Panc1 (cell line): ENCODE data around the gene TM4SF20. TPM values are rescaled to one million over a fixed set of nuclear protein-coding genes. Genes with fewer than 3 reads are reported as not detected.

ENCODE experiments used
- ATAC-seq: fragments of 200-7000 bp; cut with Tn5 transposase; 2 replicates; pipeline ENCODE4 v1.9.1; 2020; ENCODE audit warnings: mild to moderate bottlenecking, moderate library complexity
- BruUV-seq: library from RNA; stranded (reverse); fragments of 400-500 nt; replicated peaks from 2 replicates; lab custom pipeline; 2021; lab: Mats Ljungman, UMichigan
- CTCF ChIA-PET: fragments of 300-600 bp; sonication (Branson Sonifier 250); formaldehyde crosslinking; loops from one replicate; lab custom pipeline; 2022; ENCODE audit warnings: antibody characterized with exemption; lab: Charles Lee
- POLR2A ChIA-PET: fragments of 300-600 bp; sonication (Branson Sonifier 250); formaldehyde crosslinking; loops from one replicate; lab custom pipeline; 2022; ENCODE audit warnings: antibody characterized with exemption; lab: Charles Lee
- DNase-seq: peaks from one replicate; pipeline ENCODE4 v3.0.0-alpha.2; 2010; ENCODE audit warnings: low read depth, low spot score
- H3K27ac ChIP-seq: 2 replicates; pipeline ENCODE4 v1.5.1; 2011; ENCODE audit warnings: mild to moderate bottlenecking, low read length, inconsistent platforms
- H3K27me3 ChIP-seq: fragments of 200-500 bp; sonication (Bioruptor generic); 2 replicates; pipeline ENCODE4 v1.6.0; 2014; ENCODE audit warnings: low read length, inconsistent platforms; ENCODE audit not compliant: control insufficient read depth, insufficient read depth
- H3K36me3 ChIP-seq: fragments of 200-500 bp; sonication (Bioruptor generic); 2 replicates; pipeline ENCODE4 v1.5.1; 2014; ENCODE audit warnings: inconsistent platforms, mild to moderate bottlenecking, low read length, moderate library complexity; ENCODE audit not compliant: control insufficient read depth, insufficient read depth
- H3K4me1 ChIP-seq: 2 replicates; pipeline ENCODE4 v1.5.1; 2011; ENCODE audit warnings: inconsistent platforms, mild to moderate bottlenecking, low read length, moderate library complexity; ENCODE audit not compliant: control insufficient read depth, insufficient read depth
- H3K4me3 ChIP-seq, 2 experiments: 2 replicates each; pipeline ENCODE4 v1.5.1; 2011 to 2012; ENCODE audit warnings: low read depth in 2 of 2, low read length in 2 of 2, mild to moderate bottlenecking in 2 of 2, inconsistent platforms in 1 of 2, moderate library complexity in 1 of 2
- H3K9me3 ChIP-seq: fragments of 200-500 bp; sonication (Bioruptor generic); 2 replicates; pipeline ENCODE4 v1.5.1; 2014; ENCODE audit warnings: low read depth, mild to moderate bottlenecking, inconsistent platforms, low read length, moderate library complexity; ENCODE audit not compliant: control insufficient read depth, insufficient read depth
- POLR2AphosphoS5 ChIP-seq: IDR thresholded peaks from 2 replicates; pipeline ENCODE4 v1.6.1; 2012; ENCODE audit warnings: mild to moderate bottlenecking, low read depth, low read length, moderate library complexity
- SIN3A ChIP-seq: IDR thresholded peaks from 2 replicates; pipeline ENCODE4 v1.6.1; 2012; ENCODE audit warnings: low read depth, mild to moderate bottlenecking, low read length, moderate library complexity, borderline replicate concordance; ENCODE audit not compliant: insufficient read depth
- TCF7L2 ChIP-seq: IDR thresholded peaks from 2 replicates; pipeline ENCODE4 v1.6.1; 2011; ENCODE audit warnings: mild to moderate bottlenecking, low read depth, low read length, inconsistent platforms
- in situ Hi-C: cut with HindIII; loops from 2 replicates; pipeline ENCODE4 v1.10.0; 2016; ENCODE audit warnings: low sequenced_read_pairs, low pct_unique_long_range_greater_than_20kb
- intact Hi-C: fragments of 100-400 bp; cut with micrococcal nuclease; formaldehyde crosslinking; loops from one replicate; pipeline ENCODE4 v1.10.0; 2022; ENCODE audit not compliant: unreplicated experiment
- total RNA-seq: library from RNA; stranded (reverse); gene quantifications from one replicate; pipeline ENCODE4 v1.2.1, GENCODE V29; 2021; ENCODE audit not compliant: unreplicated experiment
- TF ChIP-seq, protein P1 (sequence below), 2 experiments: IDR thresholded peaks; 2 replicates each; pipeline ENCODE4 v1.6.1; 2011 to 2012; ENCODE audit warnings: low read depth in 2 of 2, control low read depth in 1 of 2, low read length in 1 of 2, mild to moderate bottlenecking in 1 of 2, moderate library complexity in 1 of 2; ENCODE audit not compliant: insufficient read depth in 1 of 2
- TF ChIP-seq, protein P2 (sequence below): fragments of 450-650 bp; IDR thresholded peaks from 2 replicates; pipeline ENCODE4 v1.5.1; 2017; ENCODE audit warnings: mild to moderate bottlenecking

The TM4SF20 gene
- total RNA-seq, 1 experiment from 2014 or later = not detected

DNA sequence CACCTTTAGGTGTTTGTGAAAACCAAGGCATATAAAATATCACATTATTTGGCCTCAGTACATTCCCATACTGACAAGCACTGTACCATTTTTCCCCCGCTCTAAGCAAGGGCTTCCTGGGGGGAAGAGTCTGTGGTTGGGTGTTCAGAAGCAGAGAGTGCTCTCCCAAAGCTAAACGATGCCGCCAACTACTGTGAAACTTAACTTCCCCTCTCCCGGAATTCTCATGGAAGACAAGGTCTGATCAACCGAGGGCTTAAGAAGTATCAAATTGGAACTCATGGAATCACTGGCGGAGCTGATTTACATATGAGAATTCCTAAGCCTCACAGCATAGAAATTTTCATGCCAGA lies 54.5 kb downstream of the TM4SF20 start:
- peak; percentile 43 for ATAC-seq
- TF ChIP-seq, protein P1, sequence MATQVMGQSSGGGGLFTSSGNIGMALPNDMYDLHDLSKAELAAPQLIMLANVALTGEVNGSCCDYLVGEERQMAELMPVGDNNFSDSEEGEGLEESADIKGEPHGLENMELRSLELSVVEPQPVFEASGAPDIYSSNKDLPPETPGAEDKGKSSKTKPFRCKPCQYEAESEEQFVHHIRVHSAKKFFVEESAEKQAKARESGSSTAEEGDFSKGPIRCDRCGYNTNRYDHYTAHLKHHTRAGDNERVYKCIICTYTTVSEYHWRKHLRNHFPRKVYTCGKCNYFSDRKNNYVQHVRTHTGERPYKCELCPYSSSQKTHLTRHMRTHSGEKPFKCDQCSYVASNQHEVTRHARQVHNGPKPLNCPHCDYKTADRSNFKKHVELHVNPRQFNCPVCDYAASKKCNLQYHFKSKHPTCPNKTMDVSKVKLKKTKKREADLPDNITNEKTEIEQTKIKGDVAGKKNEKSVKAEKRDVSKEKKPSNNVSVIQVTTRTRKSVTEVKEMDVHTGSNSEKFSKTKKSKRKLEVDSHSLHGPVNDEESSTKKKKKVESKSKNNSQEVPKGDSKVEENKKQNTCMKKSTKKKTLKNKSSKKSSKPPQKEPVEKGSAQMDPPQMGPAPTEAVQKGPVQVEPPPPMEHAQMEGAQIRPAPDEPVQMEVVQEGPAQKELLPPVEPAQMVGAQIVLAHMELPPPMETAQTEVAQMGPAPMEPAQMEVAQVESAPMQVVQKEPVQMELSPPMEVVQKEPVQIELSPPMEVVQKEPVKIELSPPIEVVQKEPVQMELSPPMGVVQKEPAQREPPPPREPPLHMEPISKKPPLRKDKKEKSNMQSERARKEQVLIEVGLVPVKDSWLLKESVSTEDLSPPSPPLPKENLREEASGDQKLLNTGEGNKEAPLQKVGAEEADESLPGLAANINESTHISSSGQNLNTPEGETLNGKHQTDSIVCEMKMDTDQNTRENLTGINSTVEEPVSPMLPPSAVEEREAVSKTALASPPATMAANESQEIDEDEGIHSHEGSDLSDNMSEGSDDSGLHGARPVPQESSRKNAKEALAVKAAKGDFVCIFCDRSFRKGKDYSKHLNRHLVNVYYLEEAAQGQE (IDR thresholded peaks at IDR 0.05; ENCODE audit: insufficient read depth in 1 of 2, low read depth in 2 of 2, low read length in 1 of 2) = no peak
- TF ChIP-seq, protein P2, sequence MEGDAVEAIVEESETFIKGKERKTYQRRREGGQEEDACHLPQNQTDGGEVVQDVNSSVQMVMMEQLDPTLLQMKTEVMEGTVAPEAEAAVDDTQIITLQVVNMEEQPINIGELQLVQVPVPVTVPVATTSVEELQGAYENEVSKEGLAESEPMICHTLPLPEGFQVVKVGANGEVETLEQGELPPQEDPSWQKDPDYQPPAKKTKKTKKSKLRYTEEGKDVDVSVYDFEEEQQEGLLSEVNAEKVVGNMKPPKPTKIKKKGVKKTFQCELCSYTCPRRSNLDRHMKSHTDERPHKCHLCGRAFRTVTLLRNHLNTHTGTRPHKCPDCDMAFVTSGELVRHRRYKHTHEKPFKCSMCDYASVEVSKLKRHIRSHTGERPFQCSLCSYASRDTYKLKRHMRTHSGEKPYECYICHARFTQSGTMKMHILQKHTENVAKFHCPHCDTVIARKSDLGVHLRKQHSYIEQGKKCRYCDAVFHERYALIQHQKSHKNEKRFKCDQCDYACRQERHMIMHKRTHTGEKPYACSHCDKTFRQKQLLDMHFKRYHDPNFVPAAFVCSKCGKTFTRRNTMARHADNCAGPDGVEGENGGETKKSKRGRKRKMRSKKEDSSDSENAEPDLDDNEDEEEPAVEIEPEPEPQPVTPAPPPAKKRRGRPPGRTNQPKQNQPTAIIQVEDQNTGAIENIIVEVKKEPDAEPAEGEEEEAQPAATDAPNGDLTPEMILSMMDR = no peak
- no peak for TF ChIP-seq TCF7L2
- no peak for TF ChIP-seq POLR2AphosphoS5
- no peak for TF ChIP-seq SIN3A
- peak; percentile 30 for DNase-seq
- TSS peak; percentile 91 for BruUV-seq
- H3K36me3 ChIP-seq = peaks cover 7% of the 10 kb centered on the region; the same call in 1 of the 2 replicates
- no peaks in the 10 kb centered on the region for H3K27me3 ChIP-seq
- ChIA-PET POLR2A (no interaction called here), CTCF (no interaction called here)
- peaks cover 21% of the 10 kb centered on the region for H3K4me1 ChIP-seq
- peak overlapping the region; percentile 77 to 97 for H3K4me3 ChIP-seq
- in situ Hi-C loops = no loop called here
- no peaks in the 10 kb centered on the region; the same call in 1 of the 2 replicates for H3K9me3 ChIP-seq
- intact Hi-C loops = no loop called here
- H3K27ac ChIP-seq = peak overlapping the region; percentile 98

- in situ Hi-C loops = no loop called here
- CTCF ChIA-PET = no interaction called here
These were observed 55.3 kb downstream of the TM4SF20 start for GRCh38 chr2:227323818-227324217.

More at GRCh38 chr2:227323818-227324217, 55.3 kb downstream of the TM4SF20 start:
- TF ChIP-seq, protein P1 (IDR thresholded peaks at IDR 0.05; ENCODE audit: insufficient read depth in 1 of 2, low read depth in 2 of 2, low read length in 1 of 2) = no peak
- TF ChIP-seq SIN3A (no peak), TCF7L2 (no peak), POLR2AphosphoS5 (no peak)
- TF ChIP-seq, protein P2 = no peak
- Histone ChIP-seq H3K4me3 (no peak overlapping the region), H3K36me3 (peaks cover 7% of the 10 kb centered on the region; the same call in 1 of the 2 replicates), H3K27me3 (no peaks in the 10 kb centered on the region), H3K9me3 (no peaks in the 10 kb centered on the region; the same call in 1 of the 2 replicates), H3K27ac (no peak overlapping the region), H3K4me1 (peaks cover 21% of the 10 kb centered on the region)
- ATAC-seq (no peak), DNase-seq (no peak)
- POLR2A ChIA-PET = no interaction called here
- BruUV-seq = no TSS peak
- intact Hi-C loops = no loop called here
